Activated T-cell treated with anti-CD3 and anti-CD28 coated beads for 4 hours (primary cell): ENCODE results near the gene ICA1.

Experiments
- DNase-seq: peaks from one replicate; pipeline ENCODE4 v3.0.0-alpha.2; 2020

The ICA1 gene

GRCh38 chr7:8157296-8157695 is 104.7 kb downstream of the ICA1 start:
- DNase-seq = no peak

DNA sequence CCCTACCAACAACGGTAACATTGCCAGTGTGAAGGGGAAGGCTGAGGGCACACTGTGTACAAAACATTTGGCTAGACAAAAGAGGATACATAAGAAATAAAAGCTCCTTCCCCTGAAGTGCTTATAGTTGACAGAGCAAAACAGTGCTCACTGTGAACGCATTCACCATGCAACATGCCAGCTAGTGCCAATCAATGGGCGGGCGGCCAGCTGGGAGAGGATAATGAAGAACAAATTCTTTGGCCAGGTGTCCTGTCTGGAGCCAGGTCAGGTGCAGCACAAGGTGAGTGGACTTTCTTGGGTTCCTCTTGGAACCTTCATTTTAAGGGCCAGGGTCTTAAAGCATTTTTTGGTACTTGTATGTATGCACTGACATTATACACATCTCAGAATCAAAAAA is 106.1 kb downstream of the ICA1 start:
- DNase-seq = no peak

- DNase-seq = no peak
Observed at GRCh38 chr7:8154272-8154671, 107.7 kb downstream of the ICA1 start.

DNA sequence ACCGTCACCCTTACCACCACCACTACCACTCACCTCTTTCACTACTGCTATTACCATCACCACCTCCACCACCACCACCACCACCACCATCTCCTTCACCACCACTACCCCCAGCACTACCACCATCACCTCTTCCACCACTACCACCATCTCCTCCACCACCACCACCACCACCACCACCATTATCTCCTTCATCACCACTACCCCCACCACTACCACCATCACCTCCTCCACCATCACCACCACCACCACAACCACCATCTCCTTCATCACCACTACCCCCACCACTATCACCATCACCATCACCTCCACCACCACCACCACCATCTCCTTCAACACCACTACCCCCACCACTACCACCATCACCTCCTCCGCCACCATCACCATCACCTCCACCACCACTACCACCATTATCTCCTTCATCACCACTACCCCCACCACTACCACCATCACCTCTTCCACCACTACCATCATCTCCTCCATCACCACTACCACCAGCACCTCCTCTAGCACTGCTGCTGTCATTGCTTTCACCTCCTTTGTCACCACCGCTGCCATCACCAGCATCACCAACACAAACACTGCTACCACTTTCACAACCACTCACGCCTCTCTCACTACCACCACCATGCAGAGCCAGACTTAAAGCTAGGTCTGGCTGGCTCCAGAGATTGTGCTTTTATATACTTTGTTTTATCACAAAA is 109.3 kb downstream of the ICA1 start:
- no peak for DNase-seq

DNA sequence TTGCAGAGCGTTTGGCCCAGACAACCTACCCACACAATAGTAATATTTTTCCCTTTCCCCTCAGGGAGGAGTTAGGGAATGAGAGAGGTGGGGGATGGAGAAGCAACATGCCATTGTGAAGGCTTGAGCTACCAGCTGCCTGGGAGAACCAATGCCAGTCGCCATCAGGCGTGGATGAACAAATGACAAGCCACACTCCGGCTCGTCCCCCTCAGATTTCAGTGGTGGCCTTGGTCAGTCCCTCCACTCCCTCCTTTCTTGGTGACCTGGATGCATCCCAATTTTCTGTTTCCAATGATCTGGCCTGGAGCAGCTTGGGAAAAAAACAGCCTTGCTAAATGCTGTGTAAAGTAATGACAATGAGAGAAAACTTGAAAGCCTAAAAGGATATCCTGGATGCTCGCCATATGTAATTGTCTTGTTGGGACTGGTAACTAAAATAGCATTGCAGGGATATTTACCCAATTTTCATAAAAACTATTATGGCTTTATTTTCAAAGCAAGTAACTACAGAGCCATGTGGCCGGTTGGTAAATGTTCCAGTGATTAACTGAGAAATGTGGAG is 110.7 kb downstream of the ICA1 start:
- no peak for DNase-seq

DNA sequence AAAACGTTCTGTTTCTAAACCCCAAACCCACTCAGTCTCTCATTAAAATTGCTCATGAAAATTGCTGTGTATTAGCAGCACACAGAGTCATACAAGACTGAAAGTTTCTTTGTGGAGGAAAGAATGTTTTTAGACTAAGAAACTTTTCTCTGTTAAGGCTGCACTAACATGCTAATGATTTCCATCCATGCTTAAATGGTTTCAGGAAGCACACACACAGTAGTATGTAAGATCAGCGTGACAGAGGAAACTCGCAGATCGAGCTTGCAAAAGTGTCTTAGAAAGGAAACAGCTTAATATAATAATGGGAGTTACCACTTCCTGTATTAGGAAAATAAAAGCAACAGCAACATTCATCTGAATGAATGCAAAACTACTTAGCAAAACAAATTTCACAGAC is 112.7 kb downstream of the ICA1 start:
- DNase-seq = no peak

DNA sequence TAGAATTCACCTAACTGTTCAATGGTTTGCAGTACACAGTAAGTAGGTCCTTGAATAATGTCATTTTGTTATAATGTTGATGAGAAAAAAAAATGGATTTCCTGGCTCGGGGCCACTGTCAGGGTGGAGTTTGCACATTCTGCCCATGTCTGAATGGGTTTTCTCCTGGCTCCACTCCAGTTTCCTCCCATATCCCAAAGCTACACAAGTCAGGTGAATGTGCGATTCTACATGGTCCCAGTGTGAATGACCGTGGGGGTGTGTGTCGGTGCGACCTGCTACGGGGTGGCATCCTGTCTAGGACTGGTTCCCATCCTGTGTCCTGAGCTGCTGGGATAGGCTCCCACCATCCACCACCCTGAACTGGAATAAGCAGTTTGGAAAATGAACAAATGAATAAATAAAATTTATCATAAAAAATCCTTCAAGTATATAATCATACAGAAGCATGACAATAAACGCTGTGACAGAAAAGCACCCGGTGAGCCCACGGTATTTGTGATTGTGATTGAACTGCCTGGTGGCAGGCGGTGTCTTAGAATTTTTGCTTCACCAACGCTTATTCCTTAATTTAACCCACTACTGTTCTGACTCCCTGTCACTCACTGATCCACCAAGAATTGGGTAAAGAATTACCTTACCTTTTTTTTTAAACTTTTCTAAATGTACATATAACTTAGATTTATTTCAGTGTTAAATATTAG is 114.1 kb downstream of the ICA1 start:
- no peak for DNase-seq

DNA sequence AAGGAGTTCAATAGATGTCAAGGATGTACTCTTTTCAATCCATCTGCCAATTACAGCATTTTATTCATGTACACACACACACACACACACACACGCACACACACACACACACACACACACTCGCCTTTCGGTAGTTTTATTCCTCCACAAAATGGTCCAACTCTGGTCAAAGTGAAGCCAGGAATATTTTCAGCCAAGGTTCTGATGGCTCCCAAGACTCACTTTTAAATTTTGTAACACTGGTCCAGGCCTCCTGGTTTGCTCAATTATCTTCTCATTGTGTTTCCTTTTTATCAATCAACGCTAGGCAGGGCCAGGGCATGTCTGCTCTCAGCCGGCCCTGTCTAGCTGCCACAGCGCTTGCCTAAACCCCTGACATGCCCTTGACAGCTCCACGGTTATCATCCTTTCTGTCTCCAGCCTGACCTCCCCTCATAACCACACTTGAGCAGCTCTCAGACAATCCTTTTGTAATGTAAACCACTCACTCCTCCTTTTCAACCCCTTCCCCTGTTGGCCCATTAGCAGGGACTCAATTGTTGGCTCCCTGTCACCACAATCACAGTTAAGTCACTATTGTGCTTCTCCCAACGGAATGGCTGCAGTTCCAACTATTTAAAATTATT is 115.1 kb downstream of the ICA1 start:
- DNase-seq = no peak

GRCh38 chr7:8146106-8146787 is 115.7 kb downstream of the ICA1 start:
- no peak for DNase-seq

DNA sequence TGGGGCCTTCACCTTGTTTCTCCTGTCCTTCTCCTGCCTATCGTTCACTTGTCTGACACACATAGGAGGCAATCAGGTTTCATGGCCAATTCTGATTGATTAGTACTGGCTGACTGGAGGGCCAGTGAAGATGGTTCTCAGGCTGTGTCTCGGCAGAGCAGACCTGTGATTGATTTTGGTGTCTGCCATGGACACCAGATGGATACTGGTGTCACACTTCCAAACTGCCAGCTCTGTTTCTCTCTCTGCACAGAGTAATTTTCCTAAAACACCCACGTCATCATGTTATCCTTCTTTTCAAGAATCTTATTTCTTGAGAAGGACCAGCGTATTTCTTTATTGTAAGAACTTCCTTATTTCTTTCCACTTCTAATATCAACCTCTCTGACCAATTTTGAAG is 117.1 kb downstream of the ICA1 start:
- DNase-seq = no peak

GRCh38 chr7:8143151-8143874 is 118.7 kb downstream of the ICA1 start:
- no peak for DNase-seq

- DNase-seq = no peak
Observed at GRCh38 chr7:8142477-8142876, 119.5 kb downstream of the ICA1 start.

DNA sequence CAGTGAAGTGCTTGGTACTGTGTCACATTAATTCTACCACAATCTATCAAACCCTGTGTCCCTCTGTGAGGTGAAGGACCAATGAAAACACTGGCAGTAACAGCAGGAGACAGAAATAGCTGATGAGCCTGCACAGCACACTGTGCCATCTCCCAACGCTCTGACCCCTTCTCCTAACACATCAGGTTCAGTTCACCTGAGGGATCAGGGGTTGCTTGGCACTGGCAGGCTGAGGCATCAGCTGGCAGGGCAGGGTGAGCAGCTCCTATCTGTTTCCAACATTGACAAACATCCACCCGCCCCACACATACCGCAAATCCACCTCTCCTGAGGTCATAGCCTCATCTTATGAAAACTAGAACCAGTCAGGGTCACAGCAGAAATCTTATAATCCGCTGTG is 120.9 kb downstream of the ICA1 start:
- no peak for DNase-seq

DNA sequence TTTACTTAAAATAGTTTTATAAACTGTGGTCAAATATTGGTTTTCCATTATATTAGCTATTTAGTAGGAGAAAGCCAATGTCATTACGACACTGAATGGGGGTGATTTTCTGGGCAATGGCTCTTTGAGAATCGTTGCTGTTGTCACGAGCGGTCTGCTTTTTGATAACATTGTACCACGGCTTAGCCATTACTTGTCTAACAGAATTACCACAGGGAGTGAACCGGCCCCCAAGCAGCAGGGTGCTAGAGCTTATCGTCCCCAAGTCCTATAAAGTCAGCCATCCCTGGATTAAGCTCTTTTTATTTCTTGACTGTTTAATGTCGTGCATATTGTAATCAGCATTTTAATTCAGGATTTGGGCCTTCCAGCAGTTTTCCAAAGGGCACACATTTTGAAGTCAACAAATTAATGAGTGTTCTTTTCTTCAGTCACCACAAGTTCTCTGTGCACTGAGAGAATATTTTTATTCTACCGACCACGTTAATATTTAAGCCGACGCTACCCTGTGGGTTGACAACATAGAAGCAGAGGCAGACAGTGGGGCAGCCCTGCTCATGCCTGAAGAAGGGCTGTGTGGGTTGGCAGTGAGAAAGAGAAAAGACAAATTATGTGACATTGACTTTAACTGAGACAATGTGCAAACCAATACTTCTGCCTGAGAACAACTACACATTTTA is 125.8 kb downstream of the ICA1 start:
- no peak for DNase-seq

GRCh38 chr7:8135417-8135816 is 126.5 kb downstream of the ICA1 start:
- DNase-seq = no peak

DNA sequence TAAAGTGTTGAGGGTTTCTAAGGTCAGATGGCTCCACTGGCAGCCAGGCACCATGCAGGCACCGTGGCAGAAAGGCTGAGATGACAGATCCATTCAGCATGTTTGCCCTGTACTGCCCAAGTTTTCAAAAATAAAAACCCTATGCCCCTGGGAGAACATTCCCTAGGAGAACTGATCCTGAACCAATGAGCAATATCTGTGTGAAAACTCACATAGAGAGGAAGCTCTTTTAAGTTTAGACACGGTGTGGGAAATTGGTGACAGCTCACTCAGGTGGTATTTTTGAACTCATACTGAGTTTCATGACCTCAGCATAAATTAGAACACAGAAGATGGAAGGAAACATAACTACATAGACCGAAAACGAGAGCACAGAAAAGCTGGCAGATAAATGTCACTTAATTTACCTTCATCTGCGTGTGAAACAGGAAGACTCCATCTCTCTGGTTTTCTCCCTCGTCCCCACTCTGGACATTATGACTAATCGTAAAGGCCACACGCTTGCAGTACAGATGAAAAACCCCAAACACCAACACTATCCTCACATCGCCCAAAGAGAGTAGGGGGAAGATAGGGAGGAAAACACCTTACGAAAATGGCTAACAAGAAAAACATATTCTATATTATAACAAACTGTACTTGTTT is 127.8 kb downstream of the ICA1 start:
- no peak for DNase-seq

DNA sequence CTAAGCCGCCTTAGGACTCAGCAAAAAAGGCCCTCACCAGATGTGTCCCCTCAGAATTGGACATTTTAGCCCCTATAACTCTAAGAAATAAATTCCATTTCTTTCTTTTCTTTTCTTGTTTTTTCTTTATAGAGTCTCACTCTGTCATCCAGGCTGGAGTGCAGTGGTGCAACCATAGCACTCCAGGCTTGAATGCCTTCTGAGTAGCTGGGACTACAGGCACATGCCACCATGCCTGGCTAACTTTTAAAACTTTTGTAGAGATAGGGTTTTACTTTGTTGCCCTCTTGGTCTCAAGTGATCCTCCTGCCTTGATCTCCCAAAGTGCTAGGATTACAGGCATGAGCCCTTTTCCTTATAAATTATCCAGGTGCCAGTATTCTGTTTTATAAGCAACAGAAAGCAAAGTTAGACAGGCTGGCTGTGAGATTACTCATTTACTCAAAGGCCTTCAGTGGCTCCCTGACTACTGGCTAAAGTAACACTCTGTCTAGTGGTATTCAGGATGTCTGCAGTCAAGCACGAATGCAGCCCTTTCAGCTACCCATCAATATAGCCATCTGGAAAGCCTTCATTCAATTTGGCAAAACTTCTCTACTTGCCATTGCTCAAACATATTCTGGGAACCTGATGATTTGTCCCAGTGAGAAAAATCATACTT is 128.6 kb downstream of the ICA1 start:
- no peak for DNase-seq

- no peak for DNase-seq
Observed at GRCh38 chr7:8131694-8132605, 130.0 kb downstream of the ICA1 start.

DNA sequence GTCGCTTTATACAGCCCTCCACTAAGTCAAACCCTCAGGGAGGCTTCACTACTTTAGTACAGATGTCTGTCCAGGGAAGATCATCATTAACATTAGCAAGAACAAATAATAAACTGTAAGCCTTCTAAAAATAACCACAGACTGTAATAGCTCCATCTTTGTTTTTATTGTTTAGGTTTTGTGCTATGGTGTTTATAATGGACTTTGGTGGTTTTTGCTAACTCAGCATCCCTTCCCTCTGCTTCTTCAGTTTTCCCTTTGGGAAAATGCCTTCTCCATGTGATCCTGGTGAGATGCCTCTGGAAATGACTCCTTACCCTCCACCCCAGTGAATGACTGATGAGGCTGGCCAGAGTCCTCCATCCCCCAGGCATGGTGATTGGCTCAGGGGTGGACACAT is 131.3 kb downstream of the ICA1 start:
- DNase-seq = no peak

DNA sequence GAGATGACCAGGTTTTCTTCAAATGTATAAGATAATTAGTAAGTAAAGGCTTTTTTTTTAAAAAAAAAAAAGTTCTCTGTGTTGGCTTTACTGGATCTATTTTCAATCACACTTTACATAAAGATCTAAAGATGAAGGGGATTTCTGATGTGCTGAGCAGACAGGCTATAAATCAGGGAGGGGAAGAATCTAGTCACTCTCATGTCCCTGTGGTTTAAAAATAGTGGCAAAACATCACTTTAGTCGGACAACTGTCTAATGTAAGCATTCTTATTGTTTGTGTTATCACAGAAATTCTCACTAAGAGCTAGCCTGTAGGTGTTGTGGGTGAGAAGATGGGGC is 132.7 kb downstream of the ICA1 start:
- no peak for DNase-seq
